Measurements from ENCODE around the gene MDFIC2.

DNA sequence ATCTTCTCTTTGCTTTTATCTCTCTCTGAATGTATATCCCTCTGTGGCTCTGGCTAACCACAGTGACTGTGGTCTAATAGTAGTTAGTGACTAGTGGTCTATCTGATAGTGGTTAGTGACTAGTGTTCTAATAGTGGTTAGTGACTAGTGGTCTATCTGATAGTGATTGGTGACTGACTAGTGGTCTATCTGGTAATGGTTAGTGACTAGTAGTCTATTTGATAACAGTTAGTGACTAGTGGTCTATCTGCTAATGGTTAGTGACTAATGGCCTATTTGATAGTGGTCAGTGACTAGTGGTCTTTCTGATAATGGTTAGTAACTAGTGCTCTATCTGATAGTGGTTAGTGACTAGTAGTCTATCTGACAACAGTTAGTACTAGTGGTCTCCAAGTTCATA lies 110.5 kb downstream of the MDFIC2 start:
- TF ChIP-seq POLR2A (IDR thresholded peaks at IDR 0.05; ENCODE audit: low read depth, low read length) (no peak), GATA2 (IDR thresholded peaks at IDR 0.05; ENCODE audit: insufficient read depth, insufficient read length, low read depth, low read length) (no peak), EZH2 (IDR thresholded peaks at IDR 0.05; ENCODE audit: borderline replicate concordance, low read depth, low read length, severe bottlenecking) (no peak), FOS (IDR thresholded peaks at IDR 0.05; ENCODE audit: borderline replicate concordance, insufficient read depth, low read length) (no peak), POLR2AphosphoS5 (IDR thresholded peaks at IDR 0.05; ENCODE audit: insufficient read depth, low read depth, low read length) (no peak), JUN (IDR thresholded peaks at IDR 0.05; ENCODE audit: borderline replicate concordance, insufficient read depth, insufficient read length, low read depth) (no peak)
- TF ChIP-seq, protein P1, sequence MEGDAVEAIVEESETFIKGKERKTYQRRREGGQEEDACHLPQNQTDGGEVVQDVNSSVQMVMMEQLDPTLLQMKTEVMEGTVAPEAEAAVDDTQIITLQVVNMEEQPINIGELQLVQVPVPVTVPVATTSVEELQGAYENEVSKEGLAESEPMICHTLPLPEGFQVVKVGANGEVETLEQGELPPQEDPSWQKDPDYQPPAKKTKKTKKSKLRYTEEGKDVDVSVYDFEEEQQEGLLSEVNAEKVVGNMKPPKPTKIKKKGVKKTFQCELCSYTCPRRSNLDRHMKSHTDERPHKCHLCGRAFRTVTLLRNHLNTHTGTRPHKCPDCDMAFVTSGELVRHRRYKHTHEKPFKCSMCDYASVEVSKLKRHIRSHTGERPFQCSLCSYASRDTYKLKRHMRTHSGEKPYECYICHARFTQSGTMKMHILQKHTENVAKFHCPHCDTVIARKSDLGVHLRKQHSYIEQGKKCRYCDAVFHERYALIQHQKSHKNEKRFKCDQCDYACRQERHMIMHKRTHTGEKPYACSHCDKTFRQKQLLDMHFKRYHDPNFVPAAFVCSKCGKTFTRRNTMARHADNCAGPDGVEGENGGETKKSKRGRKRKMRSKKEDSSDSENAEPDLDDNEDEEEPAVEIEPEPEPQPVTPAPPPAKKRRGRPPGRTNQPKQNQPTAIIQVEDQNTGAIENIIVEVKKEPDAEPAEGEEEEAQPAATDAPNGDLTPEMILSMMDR (IDR thresholded peaks at IDR 0.05; ENCODE audit: extremely low read depth in 1 of 2, insufficient read depth in 1 of 2, low read depth in 1 of 2, low read length in 2 of 2) = no peak
- TF ChIP-seq, protein P2, sequence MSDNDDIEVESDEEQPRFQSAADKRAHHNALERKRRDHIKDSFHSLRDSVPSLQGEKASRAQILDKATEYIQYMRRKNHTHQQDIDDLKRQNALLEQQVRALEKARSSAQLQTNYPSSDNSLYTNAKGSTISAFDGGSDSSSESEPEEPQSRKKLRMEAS (IDR thresholded peaks at IDR 0.05; ENCODE audit: insufficient read depth, insufficient read length) = no peak
